ENCODE measurements around the gene NIPSNAP2.
"Not testable (repeated sequence)": the region's sequence is repeated elsewhere in the genome, so short reads cannot be mapped to it uniquely, and the experiment has no call there.

Gene NIPSNAP2

GRCh38 chr7:55964261-55965099, at the start of gene NIPSNAP2:
Gene NIPSNAP2, plus strand, starts transcription at chr7:55964585. Its CDS starts 25 bp downstream, at chr7:55964610.
- Mint-ChIP-seq H3K27me3 (no peaks in the 10 kb centered on the region), H3K27ac (peak within 1 kb of the TSS; percentile 88), H3K9me3 (no peaks in the 10 kb centered on the region), H3K36me3 (ENCODE audit: low read depth) (peaks cover 17% of the 10 kb centered on the region), H3K4me1 (ENCODE audit: low read depth) (peaks cover 19% of the 10 kb centered on the region), H3K4me3 (peak within 1 kb of the TSS; percentile 89)

GRCh38 chr7:55917771-55918170, 46.6 kb upstream of the NIPSNAP2 start:
- H3K4me3 Mint-ChIP-seq, result no peak overlapping the region
- no peaks in the 10 kb centered on the region for H3K9me3 Mint-ChIP-seq
- no peaks in the 10 kb centered on the region for H3K27me3 Mint-ChIP-seq
- H3K27ac Mint-ChIP-seq, result no peak overlapping the region
- peaks cover 20% of the 10 kb centered on the region for H3K36me3 Mint-ChIP-seq (ENCODE audit: low read depth)
- no peaks in the 10 kb centered on the region for H3K4me1 Mint-ChIP-seq (ENCODE audit: low read depth)

GRCh38 chr7:55928006-55928767, 36.2 kb upstream of the NIPSNAP2 start:
- H3K27me3 Mint-ChIP-seq, result no peaks in the 10 kb centered on the region
- peaks cover 28% of the 10 kb centered on the region for H3K36me3 Mint-ChIP-seq (ENCODE audit: low read depth)
- H3K4me3 Mint-ChIP-seq, result no peak overlapping the region
- H3K27ac Mint-ChIP-seq, result no peak overlapping the region
- no peaks in the 10 kb centered on the region for H3K4me1 Mint-ChIP-seq (ENCODE audit: low read depth)
- H3K9me3 Mint-ChIP-seq, result no peaks in the 10 kb centered on the region

- H3K4me3 Mint-ChIP-seq, result no peak overlapping the region
- H3K27me3 Mint-ChIP-seq, result no peaks in the 10 kb centered on the region
- peaks cover 17% of the 10 kb centered on the region for H3K36me3 Mint-ChIP-seq (ENCODE audit: low read depth)
- no peak overlapping the region for H3K27ac Mint-ChIP-seq
- no peaks in the 10 kb centered on the region for H3K4me1 Mint-ChIP-seq (ENCODE audit: low read depth)
- peaks cover 5% of the 10 kb centered on the region for H3K9me3 Mint-ChIP-seq
These were observed 32.8 kb upstream of the NIPSNAP2 start for GRCh38 chr7:55931421-55932151.

- Mint-ChIP-seq H3K4me3 (no peak overlapping the region), H3K4me1 (ENCODE audit: low read depth) (no peaks in the 10 kb centered on the region), H3K36me3 (ENCODE audit: low read depth) (peaks cover 36% of the 10 kb centered on the region), H3K27ac (no peak overlapping the region), H3K9me3 (peaks cover 38% of the 10 kb centered on the region), H3K27me3 (no peaks in the 10 kb centered on the region)
These were observed 24.8 kb upstream of the NIPSNAP2 start for GRCh38 chr7:55939514-55940123.

- peaks cover 8% of the 10 kb centered on the region for H3K36me3 Mint-ChIP-seq (ENCODE audit: low read depth)
- no peak overlapping the region for H3K4me3 Mint-ChIP-seq
These were observed 17.8 kb upstream of the NIPSNAP2 start for GRCh38 chr7:55946545-55946944.

GRCh38 chr7:55951637-55952351, 12.6 kb upstream of the NIPSNAP2 start, which contains the start of gene MRPS17:
Gene MRPS17, plus strand, starts transcription at chr7:55951877. Its CDS starts 1,319 bp downstream, at chr7:55953196.
- H3K36me3 Mint-ChIP-seq (ENCODE audit: low read depth), result peaks cover 32% of the 10 kb centered on the region
- peaks cover 3% of the 10 kb centered on the region for H3K9me3 Mint-ChIP-seq
- H3K27ac Mint-ChIP-seq, result peak within 1 kb of the TSS; percentile 96
- no peaks in the 10 kb centered on the region for H3K27me3 Mint-ChIP-seq
- H3K4me3 Mint-ChIP-seq, result peak within 1 kb of the TSS; percentile 96
- H3K4me1 Mint-ChIP-seq (ENCODE audit: low read depth), result peaks cover 25% of the 10 kb centered on the region

More at GRCh38 chr7:55946545-55946944, 17.8 kb upstream of the NIPSNAP2 start:
- Mint-ChIP-seq H3K27ac (no peak overlapping the region), H3K9me3 (peaks cover 15% of the 10 kb centered on the region), H3K27me3 (no peaks in the 10 kb centered on the region), H3K4me1 (ENCODE audit: low read depth) (peaks cover 2% of the 10 kb centered on the region)

- Mint-ChIP-seq H3K4me1 (ENCODE audit: low read depth) (peaks cover 25% of the 10 kb centered on the region), H3K36me3 (ENCODE audit: low read depth) (peaks cover 34% of the 10 kb centered on the region), H3K4me3 (peak overlapping the region; percentile 96), H3K27ac (peak overlapping the region; percentile 96)
- not testable (repeated sequence) for H3K27me3 Mint-ChIP-seq, H3K9me3 Mint-ChIP-seq
These were observed 12.1 kb upstream of the NIPSNAP2 start for GRCh38 chr7:55952352-55952671.

GRCh38 chr7:55953707-55954475, 10.5 kb upstream of the NIPSNAP2 start:
- Mint-ChIP-seq H3K27me3 (no peaks in the 10 kb centered on the region), H3K27ac (peak overlapping the region; percentile 80), H3K4me1 (ENCODE audit: low read depth) (peaks cover 25% of the 10 kb centered on the region), H3K36me3 (ENCODE audit: low read depth) (peaks cover 40% of the 10 kb centered on the region), H3K4me3 (peak overlapping the region; percentile 96), H3K9me3 (peaks cover 3% of the 10 kb centered on the region)

- no peak overlapping the region for H3K27ac Mint-ChIP-seq
- H3K9me3 Mint-ChIP-seq, result no peaks in the 10 kb centered on the region
- peaks cover 35% of the 10 kb centered on the region for H3K36me3 Mint-ChIP-seq (ENCODE audit: low read depth)
- H3K4me1 Mint-ChIP-seq (ENCODE audit: low read depth), result peaks cover 18% of the 10 kb centered on the region
- no peaks in the 10 kb centered on the region for H3K27me3 Mint-ChIP-seq
- H3K4me3 Mint-ChIP-seq, result no peak overlapping the region
These were observed 7.2 kb upstream of the NIPSNAP2 start for GRCh38 chr7:55957190-55957589.

- Mint-ChIP-seq H3K9me3 (no peaks in the 10 kb centered on the region), H3K36me3 (ENCODE audit: low read depth) (peaks cover 17% of the 10 kb centered on the region), H3K27ac (no peak overlapping the region), H3K27me3 (no peaks in the 10 kb centered on the region), H3K4me1 (ENCODE audit: low read depth) (peaks cover 16% of the 10 kb centered on the region), H3K4me3 (no peak overlapping the region)
These were observed 2.4 kb upstream of the NIPSNAP2 start for GRCh38 chr7:55962014-55962413.

GRCh38 chr7:55963584-55964168, 709 bp upstream of the NIPSNAP2 start:
- H3K4me1 Mint-ChIP-seq (ENCODE audit: low read depth), result peaks cover 19% of the 10 kb centered on the region

GRCh38 chr7:55965100-55965470, 700 bp downstream of the NIPSNAP2 start:
- Mint-ChIP-seq H3K27me3 (no peaks in the 10 kb centered on the region), H3K36me3 (ENCODE audit: low read depth) (peaks cover 21% of the 10 kb centered on the region), H3K27ac (peak overlapping the region; percentile 88), H3K4me3 (peak overlapping the region; percentile 89), H3K4me1 (ENCODE audit: low read depth) (peaks cover 22% of the 10 kb centered on the region), H3K9me3 (no peaks in the 10 kb centered on the region)

More at GRCh38 chr7:55963584-55964168, 709 bp upstream of the NIPSNAP2 start:
- Mint-ChIP-seq H3K27ac (peak overlapping the region; percentile 83), H3K9me3 (no peaks in the 10 kb centered on the region), H3K36me3 (ENCODE audit: low read depth) (peaks cover 12% of the 10 kb centered on the region), H3K27me3 (no peaks in the 10 kb centered on the region), H3K4me3 (peak overlapping the region; percentile 68)

Data from stimulated activated naive CD8-positive, alpha-beta T cell treated with anti-CD3 and anti-CD28 coated beads, Interleukin-15, Interleukin-2, amounts not matched to agents 100 ng/mL and 50 ng/mL, for 24 hours (primary cell).